NCI-H1092 treated with DMSO at 0.1 percent for 48 hours (cell line): ENCODE measurements around the gene PRKG2.

ENCODE experiments used
- DNase-seq: peaks from one replicate; lab custom pipeline; 2025; lab: John Stamatoyannopoulos, UW

Gene PRKG2

GRCh38 chr4:81038636-81039350 lies 176.2 kb downstream of the PRKG2 start:
- DNase-seq: no peak
